CMK (cell line): ENCODE results near the gene TMEM40.
"Not testable (repeated sequence)": the region's sequence is repeated elsewhere in the genome, so short reads cannot be mapped to it uniquely, and the experiment has no call there.

ENCODE experiments used
- DNase-seq: peaks from one replicate; pipeline ENCODE4 v3.0.0-alpha.2; 2010; ENCODE audit warnings: low read depth

Gene TMEM40

DNA sequence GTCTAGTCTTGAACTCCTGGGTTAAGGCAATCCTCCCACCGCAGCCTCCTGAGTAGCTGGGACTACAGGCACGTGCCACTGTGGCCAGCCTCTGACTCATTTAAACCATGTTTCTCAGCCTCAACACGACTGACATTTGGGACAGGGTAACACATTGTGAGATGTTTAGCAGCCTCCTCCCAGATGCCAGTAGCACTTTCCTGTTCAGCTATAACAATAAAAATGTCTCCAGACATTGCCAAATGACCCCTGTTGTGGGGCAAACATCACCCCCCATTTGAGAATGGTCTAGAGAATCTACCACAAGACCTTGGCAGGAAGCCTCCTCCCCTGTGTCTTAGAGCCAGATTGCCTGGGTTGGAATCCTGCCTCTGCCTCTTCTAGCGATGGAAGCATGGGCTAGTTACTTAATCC lies 8.4 kb downstream of the TMEM40 start:
- DNase-seq = no peak

DNA sequence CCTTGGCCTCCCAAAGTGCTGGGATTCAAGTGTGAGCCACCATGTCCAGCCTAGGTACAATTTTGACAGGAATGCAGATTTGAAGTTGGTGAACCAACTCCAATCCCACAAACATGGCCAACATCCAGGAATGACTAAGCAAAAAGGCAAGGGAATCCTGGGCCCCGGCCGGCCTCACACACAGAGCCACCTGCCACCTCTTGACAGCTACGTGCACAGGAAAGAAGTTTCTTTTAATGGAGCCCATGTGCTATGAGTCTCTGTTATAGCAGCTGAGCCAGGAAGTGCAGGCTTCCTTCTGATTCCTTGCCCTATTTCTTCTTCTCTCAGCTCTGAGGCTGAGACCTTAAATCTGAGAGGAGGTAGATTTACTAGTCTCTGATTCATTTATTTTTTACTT lies 8.8 kb downstream of the TMEM40 start:
- no peak for DNase-seq

DNA sequence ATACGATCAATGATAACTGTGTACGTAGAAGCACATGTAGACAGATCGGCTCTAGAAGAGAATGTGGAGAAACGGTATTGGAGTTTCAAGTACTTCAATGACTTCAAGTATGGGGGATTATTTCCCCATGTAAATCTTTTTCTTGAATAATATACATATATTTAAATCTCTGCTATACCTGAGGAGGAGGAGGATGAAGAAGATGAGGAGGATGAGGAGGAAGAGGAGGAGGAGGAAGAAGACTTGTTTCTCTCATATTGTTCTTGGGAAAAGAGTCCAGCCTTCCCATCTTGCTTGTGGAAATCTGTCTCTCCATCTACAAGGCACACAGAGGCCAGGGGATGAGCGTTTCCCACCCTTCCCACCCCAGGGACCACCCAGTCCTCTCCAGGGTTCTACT lies 10.6 kb downstream of the TMEM40 start:
- DNase-seq = no peak

DNA sequence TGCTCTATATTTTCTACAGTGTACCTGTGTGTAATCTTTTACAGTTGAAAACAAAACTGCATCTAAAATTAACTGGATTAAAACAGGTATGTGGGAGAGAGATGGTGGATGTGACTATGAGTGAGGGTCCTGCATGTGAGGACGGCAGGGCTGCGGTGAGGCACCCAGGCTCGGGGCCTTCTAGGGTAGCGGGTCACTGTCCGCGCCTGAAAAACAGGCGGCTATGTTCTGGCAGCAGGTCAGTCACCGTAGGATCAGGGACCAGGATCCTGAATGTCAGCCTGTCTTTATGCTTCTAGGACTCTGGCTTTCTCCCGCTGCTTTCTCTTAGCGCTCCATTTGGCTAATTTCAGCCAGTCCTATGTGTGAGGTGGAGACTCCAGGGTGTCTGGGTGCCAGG lies 12.6 kb downstream of the TMEM40 start:
- DNase-seq = no peak

DNA sequence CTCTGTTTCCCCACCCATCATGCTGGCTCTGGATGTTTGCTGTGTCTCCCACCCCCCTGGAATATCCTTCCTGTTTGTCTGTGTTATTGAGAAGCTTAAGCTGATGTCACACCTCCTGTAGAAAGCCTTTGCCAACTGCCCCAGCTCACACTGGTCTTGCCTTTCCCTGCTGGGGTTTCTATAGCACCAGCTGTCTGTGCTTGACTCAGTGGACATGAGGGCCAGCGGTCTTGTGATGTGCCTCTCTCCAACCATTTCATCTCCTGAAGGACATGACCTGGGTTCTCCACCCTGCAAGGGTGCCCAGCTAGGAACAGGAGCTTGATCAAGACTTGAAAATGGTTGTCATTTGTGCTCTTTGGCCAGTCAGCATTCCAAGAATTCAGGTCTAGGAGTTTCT lies 14.7 kb downstream of the TMEM40 start:
- DNase-seq = no peak

DNA sequence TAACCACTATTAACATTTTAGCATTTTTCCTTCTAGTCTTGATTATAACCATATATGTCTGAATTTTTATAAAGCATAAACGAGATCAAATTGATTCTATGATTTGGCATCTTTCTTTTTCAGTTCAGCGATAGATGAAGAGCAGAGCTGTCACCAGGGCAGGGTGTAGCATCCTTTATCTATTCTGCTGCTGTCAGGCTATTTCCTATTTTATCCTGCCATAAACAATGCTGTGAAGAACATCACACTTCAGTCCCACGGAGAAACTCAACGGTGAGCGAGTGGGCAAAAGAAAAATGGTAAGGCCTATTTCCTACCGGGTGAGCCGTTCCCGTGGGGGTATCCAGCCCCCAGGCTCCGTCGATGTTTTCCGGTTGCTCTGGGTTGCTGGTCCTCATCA lies 15.5 kb downstream of the TMEM40 start:
- no peak for DNase-seq

DNA sequence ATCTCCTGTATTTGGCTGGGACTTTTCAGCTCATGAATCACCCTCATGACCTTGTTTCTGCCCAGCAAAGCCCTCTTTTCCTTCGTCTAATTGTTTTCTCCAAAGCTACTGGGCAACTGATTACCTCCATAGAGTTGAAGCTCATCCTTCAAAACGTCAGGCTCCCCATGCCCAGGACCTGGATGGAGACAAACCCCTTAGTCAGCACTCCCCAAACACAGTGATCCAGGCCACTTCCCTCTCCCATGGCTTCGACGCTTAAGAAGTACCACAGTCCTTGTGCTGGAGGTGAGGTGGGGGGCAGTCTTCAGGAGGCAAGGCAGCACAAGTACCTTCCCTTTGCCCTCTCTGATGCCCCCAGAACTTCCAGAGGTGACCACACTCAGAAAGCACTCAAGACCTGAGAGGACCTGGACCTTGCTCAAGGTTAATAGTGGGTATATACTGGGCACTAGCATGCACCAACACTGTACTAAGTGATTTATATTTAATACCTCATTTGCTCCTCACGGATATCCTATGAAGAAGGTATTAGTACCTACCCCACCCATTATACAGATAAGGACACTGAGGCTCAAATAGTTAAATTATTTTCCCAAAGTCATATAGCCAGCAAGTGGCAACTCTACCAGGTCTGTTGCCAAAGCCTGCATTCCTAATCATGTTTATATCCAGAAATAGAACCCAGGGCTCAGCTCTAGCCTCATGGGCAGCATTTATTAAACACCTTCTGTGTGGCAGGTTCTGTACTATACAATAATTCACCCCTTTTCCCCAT lies 16.5 kb downstream of the TMEM40 start:
- DNase-seq = no peak

DNA sequence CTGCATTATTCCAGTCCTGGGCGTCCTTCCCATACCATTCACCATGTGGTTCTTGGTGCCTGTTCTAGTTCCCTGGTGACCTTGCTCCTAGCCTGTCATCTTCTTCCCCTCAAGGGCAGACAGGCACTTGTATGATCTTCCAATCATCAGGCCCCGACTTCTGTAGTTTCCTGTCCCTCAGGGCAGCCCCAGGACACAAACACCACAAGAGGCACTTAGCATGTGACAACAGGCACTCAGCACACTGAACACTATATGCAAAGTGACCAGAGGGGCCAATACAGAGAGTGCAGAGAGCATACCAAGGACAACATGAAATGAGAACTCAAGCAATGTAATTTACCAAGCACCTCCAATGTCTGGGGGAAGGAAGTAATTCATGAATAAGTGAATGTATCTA lies 17.9 kb downstream of the TMEM40 start:
- no peak for DNase-seq

DNA sequence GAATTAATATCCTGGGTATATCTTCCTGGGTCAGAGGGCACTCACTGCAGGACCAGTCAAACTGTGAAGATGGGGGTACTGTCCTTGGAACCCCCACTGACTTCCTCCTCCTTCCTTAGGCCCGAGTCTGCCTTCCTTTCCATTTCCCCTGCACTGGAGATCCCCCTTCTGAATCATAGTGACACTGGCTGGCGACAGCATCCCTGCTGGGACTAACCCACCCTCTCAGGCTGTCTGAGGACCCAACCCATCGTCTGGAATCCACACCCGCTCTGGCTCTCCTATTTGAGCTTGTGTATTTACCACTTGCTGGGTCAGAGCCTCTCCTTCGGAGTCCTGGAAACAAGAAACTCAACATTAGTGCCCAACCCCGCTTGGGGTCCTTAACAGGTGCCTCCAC lies 21.2 kb downstream of the TMEM40 start:
- DNase-seq = no peak

DNA sequence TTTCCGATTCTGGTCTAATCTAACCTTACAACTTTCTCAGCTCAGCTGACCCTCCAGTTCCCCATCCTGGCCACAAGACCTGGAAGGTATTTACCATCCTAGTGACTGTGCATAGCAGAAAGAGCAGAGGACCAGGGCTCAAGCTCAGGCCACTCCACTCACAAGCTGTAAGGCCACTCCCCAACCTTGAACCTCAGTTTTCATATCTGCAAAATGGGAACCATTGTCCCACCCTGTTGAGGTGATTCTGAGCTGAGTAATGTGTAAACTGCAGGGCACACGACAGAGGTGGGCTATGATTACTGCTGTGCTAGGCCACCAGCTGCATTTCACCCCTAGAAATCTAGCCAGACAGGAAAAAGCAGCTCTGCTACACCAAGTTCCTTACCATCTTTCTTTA lies 21.7 kb downstream of the TMEM40 start:
- DNase-seq = no peak

DNA sequence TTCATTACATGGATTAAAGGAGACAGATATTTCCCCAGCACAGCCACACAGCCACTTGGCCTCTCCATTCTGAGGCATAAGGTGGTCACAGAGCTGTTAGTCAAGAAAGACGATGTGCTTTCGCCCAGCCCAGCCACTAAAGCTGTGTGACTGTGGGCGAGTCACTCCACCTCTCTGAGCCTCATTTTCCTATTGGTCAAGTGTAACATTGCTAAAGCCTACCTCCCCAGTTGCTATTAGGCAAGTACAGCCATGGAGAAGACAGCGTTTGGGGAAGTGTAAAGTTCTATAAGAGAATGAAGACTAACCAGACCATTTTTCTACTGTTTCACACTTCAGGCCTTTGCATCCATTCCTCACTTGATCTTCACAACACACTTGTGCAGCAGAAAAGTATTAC lies 24.1 kb downstream of the TMEM40 start:
- no peak for DNase-seq

DNA sequence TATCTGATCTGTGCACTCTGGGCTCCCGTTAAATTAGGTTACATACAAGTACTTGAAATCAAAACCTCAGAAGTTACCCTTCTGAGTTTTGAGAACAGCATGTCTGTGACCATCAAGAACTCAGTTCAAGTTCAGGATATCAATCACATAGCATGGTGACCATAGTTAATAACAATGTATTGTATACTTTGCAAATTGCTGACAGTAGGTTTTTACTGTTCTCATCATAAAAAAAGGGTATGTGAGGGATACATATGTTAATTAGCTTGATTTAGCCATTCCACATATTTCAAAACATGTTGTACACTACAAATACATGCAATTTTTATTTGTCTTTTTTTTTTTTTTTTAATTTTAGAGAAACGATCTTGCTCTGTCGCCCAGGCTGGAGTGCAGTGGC lies 25.5 kb downstream of the TMEM40 start:
- DNase-seq = no peak

DNA sequence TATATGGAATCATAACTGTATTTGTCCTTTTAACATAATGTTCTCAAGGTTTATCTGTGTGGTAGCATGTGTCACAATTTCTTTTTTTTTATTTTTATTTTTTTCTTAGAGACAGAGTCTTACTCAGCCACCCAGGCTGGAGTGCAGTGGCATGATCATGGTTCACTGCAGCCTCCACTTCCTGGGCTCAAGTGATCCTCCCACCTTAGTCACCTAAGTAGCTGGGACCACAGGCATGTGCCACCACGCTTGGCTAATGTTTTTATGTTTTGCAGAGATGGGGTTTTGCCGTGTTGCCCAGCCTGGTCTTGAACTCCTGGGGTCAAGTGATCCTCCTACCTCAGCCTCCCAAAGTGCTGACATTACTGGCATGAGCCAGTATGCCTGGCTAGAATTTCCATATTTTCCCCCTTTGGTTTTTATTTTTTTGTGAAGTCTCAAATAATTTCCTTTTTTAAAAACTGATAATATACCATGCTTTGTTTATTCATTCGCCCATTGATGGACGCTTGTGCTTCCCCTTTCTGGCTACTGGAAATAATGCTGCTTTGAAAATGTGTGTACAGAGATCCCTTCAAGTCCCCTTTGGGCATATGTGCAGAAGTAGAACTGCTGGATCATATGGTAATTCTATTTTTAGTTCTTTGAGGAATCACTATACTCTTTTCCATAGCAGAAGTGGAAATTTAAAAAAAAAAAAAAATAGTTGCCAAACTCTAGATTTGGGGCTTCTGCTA lies 28.4 kb downstream of the TMEM40 start:
- DNase-seq = no peak

DNA sequence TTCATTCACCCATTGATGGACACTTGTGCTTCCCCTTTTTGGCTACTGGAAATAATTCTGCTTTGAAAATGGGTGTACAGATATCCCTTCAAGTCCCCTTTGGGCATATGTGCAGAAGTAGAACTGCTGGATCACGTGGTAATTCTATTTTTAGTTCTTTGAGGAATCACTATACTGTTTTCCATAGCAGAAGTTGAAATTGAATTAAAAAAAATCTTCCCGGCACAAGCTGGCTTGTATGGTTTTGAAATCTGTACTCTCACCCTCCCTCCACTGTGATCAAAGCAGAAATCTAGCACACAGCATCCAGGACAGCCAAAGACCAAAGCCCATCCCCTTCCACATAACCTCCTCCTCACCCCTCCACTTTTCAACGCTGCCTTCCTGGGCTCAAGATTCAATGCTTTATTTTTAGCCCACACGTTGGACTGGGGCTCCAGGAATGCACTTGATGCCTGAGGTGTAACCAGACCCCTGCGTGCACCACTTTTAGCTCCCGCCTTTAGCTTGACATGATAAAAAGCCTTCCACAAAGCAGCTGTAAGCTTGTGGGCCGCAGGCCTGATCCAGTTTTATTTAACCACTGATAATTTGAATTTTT lies 29.9 kb downstream of the TMEM40 start:
- no peak for DNase-seq

DNA sequence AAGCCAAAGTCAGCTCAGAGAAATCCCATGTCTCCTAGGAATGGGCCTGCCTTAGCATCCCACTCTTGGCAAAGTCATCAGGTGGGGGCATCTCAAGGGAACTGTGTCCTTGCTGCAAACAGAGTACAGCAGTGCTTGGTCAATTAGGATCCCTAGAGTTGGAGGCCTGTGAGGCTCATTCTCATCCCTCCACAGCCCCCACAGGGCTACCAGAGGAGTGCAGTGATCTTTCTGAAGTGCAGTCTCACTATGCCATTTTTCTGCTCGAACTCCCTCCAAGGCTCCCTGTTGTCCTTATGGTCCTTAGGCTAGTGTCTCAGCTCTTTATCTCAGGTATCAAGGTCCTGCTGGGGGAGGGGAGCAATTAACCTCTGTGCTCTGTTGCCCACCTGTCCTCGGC lies 31.1 kb downstream of the TMEM40 start:
- no peak for DNase-seq

DNA sequence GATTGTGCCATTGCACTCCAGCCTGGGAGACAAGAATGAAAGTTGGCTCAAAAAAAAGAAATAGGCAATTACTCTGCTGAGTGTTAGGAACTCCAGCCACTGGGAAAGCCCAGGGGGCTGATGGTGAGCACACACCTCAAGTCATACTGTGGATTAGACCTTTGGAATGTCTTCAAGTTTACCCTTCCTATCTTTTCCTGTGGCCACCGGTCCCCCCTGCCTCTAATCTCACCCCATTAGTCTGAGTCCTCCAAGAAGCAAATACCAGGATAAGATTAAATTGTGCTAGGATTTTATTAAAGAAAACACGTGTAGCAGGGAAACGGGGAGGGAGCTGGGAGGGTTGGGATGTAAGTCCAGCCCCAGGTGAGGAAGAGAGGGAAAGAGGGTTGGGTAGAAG lies 31.6 kb downstream of the TMEM40 start:
- DNase-seq = no peak

DNA sequence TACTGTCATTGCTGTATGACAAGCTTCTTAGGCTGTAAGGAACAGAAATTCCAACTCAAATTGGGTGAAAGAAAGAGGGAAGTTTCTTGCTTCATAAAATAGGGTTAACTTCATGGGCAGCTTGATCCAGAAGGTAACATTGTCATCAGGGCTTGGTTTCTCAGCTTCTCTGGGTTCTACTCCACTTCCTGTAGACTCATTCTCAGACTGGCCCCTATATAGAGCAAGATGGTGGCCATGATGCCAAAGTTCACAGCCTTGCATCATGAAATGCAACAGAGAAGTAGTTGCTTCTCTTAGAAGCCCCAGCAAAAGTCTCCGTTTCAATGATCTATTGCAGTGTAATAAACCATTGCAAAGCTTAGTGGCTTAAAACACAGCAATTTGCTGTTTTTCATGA lies 33.6 kb downstream of the TMEM40 start:
- no peak for DNase-seq

DNA sequence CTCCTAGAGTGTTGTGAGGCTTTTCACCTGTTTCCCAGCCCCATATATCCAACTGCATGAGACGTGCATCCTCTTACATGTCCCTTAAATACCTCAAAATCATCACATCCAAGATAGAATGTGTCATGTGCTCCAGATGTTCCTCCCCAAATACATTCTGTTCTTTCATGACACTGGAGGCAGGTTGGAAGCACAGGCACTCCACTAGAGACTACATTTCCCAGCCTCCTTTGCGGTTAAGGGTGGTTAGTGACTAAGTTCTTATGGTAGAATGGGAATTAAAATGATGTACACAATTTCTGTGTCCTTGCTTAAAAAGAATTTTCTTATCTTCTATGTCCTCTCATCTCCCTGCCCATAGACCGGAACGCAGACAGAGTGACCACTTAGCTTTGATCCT lies 34.3 kb downstream of the TMEM40 start:
- no peak for DNase-seq

DNA sequence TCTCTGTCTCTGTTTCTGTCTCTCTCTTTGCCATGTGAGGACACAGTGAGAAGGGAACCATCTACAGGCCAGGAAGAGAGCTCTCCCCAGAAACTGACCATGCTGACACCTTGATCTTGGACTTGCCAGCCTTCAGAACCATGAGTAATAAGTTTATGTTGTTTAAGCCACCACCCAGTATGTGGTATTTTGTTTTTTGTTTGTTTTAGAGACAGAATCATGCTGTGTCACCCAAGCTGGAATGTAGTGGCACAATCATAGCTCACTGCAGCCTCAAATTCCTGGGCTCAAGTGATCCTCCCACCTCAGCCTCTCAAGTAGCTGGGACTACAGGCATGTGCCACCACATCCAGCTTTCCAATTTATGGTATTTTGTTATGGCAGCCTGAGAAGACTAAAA lies 35.7 kb downstream of the TMEM40 start:
- not testable (repeated sequence) for DNase-seq

DNA sequence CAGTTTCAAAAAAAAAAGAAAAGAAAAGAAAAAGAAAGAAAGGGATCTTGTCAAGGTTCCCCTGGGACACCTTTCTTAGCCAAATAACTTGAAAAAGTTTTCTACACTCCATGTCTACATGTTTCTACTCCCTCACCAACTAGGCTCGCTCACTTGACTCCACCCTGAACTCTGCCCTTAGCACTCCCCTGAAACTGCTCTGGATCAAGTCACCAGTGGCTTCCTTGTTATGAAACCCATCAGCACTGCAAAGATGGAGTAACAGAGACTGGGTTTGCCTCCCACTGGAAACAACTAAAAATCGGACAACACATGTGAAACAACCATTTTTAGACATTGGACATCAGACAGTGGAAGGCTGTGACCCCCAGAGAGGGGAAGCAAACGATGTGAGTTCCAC lies 36.8 kb downstream of the TMEM40 start:
- DNase-seq = no peak

DNA sequence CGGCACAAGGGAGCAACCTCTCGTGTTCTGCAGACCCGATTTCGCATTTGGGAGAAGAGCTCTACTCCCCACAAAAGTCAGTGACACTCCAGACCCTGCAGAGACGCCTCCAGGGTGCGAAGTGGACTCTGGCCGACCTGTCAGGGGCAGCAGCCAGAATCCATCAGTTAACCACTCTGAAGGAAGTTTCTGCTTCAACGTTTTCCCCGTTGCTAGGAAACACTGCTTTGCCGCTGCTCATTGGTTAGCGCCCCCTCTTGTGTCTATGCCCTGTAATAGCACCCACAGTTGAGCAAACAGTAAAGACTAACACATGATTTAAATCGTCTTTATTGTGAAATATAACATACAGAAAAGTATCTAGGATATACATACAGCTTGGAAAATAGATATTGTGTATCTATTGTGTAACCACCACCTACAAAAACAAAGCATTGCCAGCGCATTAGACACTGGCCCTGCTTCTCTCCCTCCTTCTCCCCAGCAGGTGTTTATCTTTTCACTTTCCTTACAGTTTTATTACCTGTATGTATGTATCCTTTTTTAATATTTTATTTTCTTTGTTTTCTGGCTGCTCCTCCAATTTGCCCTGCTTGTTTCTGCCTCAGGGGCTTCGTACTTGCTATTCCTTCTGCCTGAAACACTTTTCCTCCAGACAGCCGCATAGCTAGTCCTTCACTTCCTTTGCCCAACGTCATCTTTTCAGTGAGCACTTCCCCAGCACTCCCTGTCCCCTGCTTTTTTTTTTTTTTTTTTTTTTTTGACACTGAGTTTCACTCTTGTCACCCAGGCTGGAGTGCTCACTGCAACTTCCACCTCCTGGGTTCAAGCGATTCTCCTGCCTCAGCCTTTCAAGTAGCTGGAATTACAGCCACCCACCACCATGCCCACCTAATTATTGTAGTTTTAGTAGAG lies 38.8 kb downstream of the TMEM40 start:
- DNase-seq = peak; percentile 46

DNA sequence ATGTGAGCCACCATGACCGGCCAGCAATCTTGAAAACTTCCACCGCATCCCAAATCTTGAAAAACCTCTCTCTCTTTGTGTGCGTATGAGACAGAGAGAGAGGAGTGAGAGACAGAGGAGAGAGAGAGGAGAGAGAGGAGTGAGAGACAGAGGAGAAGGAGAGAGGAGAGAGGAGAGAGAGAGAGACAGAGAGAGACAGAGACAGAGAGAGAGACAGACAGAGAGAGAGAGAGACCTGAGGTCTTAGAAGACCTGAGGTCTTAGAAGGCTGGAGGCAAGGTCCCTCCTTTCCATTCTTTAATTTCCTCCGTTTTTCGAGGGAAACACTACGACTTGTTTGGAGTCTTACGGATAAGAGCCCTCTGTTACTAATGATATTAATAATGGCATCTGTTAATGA lies 39.5 kb downstream of the TMEM40 start:
- DNase-seq = no peak
